ENCODE results near the gene FAM53C.

FAM53C gene

DNA sequence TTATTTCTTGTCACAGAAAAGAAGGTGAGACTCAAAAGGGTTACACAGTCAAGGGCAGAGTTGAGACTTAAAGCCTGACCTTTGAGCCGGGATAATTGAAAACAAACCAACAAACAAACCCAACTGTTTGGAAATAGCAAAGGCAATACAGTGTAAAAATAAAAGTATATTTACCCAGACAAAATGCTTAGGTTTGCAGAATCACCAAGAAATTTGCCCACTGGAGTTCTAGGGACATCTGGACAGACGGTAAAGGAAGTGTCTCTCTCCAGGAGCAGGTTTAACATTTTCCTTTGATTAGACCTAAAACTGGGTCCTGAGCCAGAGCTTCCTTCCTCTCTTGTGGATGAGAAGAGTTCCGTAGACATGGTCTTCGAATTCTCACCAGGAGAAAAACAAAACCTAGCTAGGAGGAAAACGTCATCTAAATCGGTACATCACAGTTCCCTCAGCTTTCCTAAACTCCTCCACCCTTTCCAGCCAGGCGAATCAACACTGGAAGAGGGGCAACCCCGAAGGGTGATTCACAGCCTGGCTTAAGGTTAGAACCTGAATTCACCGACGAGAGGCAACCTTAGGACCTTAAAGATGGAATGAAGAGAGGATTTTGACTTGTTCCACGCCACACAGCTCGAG is 7.1 kb upstream of the FAM53C start:
- peak in 1 of 2 donors; percentile 32 for DNase-seq (ENCODE audit: low read depth in 2 of 2)
- TF ChIP-seq, protein P1, sequence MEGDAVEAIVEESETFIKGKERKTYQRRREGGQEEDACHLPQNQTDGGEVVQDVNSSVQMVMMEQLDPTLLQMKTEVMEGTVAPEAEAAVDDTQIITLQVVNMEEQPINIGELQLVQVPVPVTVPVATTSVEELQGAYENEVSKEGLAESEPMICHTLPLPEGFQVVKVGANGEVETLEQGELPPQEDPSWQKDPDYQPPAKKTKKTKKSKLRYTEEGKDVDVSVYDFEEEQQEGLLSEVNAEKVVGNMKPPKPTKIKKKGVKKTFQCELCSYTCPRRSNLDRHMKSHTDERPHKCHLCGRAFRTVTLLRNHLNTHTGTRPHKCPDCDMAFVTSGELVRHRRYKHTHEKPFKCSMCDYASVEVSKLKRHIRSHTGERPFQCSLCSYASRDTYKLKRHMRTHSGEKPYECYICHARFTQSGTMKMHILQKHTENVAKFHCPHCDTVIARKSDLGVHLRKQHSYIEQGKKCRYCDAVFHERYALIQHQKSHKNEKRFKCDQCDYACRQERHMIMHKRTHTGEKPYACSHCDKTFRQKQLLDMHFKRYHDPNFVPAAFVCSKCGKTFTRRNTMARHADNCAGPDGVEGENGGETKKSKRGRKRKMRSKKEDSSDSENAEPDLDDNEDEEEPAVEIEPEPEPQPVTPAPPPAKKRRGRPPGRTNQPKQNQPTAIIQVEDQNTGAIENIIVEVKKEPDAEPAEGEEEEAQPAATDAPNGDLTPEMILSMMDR (IDR thresholded peaks at IDR 0.05; ENCODE audit: low read depth, low read length), result no peak
- peak overlapping the region; percentile 63 to 75 for H3K4me3 ChIP-seq (replicated peaks in 1 of 2; ENCODE audit: low read depth in 2 of 2, low read length in 2 of 2)

GRCh38 chr5:138331449-138332368 is 6.4 kb upstream of the FAM53C start, which contains the start of gene CDC25C:
TSS of gene CDC25C (minus strand) at chr5:138331804. CDS start at chr5:138331180, 624 bp downstream.
- DNase-seq (ENCODE audit: low read depth in 2 of 2), result peak; percentile 99 to 100
- peak within 1 kb of the TSS; percentile 63 to 75 for H3K4me3 ChIP-seq (replicated peaks in 1 of 2; ENCODE audit: low read depth in 2 of 2, low read length in 2 of 2)
- TF ChIP-seq, protein P1 (IDR thresholded peaks at IDR 0.05; ENCODE audit: low read depth, low read length), result no peak

- TF ChIP-seq, protein P1 (IDR thresholded peaks at IDR 0.05; ENCODE audit: low read depth, low read length), result no peak
- no peak for DNase-seq (ENCODE audit: low read depth in 2 of 2)
- no peak overlapping the region for H3K4me3 ChIP-seq (replicated peaks in 1 of 2; ENCODE audit: low read depth in 2 of 2, low read length in 2 of 2)
These were observed 3.1 kb upstream of the FAM53C start for GRCh38 chr5:138334867-138335447.

GRCh38 chr5:138336952-138337684 is 948 bp upstream of the FAM53C start:
- peak overlapping the region; percentile 71 to 76 for H3K4me3 ChIP-seq (replicated peaks in 1 of 2; ENCODE audit: low read depth in 2 of 2, low read length in 2 of 2)
- DNase-seq (ENCODE audit: low read depth in 2 of 2), result peak; percentile 88
- TF ChIP-seq, protein P1 (IDR thresholded peaks at IDR 0.05; ENCODE audit: low read depth, low read length), result no peak

- no peak for DNase-seq (ENCODE audit: low read depth in 2 of 2)
- H3K4me3 ChIP-seq (replicated peaks in 1 of 2; ENCODE audit: low read depth in 2 of 2, low read length in 2 of 2), result peak overlapping the region; percentile 71 to 76
- TF ChIP-seq, protein P1 (IDR thresholded peaks at IDR 0.05; ENCODE audit: low read depth, low read length), result no peak
These were observed 485 bp downstream of the FAM53C start for GRCh38 chr5:138338411-138339090.

GRCh38 chr5:138339091-138339456 is 1.0 kb downstream of the FAM53C start:
- DNase-seq (ENCODE audit: low read depth in 2 of 2), result peak; percentile 28 to 34
- H3K4me3 ChIP-seq (replicated peaks in 1 of 2; ENCODE audit: low read depth in 2 of 2, low read length in 2 of 2), result peak overlapping the region; percentile 71 to 76
- TF ChIP-seq, protein P1 (IDR thresholded peaks at IDR 0.05; ENCODE audit: low read depth, low read length), result no peak

Data from cardiac fibroblast (primary cell).